IMR-90 (cell line): Measurements from ENCODE around the gene TBC1D22A. TPM values are rescaled to one million over a fixed set of nuclear protein-coding genes. Genes with fewer than 3 reads are reported as not detected.

ENCODE experiments used
- ATAC-seq: fragments of 200-7000 bp; cut with Tn5 transposase; 2 replicates; pipeline ENCODE4 v1.9.1; 2020; ENCODE audit warnings: low read depth, mild to moderate bottlenecking, moderate library complexity
- BruUV-seq: library from RNA; stranded (reverse); fragments of 400-500 nt; replicated peaks from 2 replicates; lab custom pipeline; 2021; lab: Mats Ljungman, UMichigan
- CTCF ChIA-PET: fragments of 300-600 bp; formaldehyde crosslinking; extraction: SDS; loops from one replicate; lab custom pipeline; 2021; ENCODE audit warnings: antibody characterized with exemption; lab: Yijun Ruan, JAX
- POLR2A ChIA-PET: fragments of 300-600 bp; sonication (Branson Sonifier 250); formaldehyde crosslinking; loops from one replicate; lab custom pipeline; 2022; ENCODE audit warnings: antibody characterized with exemption; ENCODE audit not compliant: unreplicated experiment; lab: Charles Lee
- DNase-seq: peaks from one replicate; pipeline ENCODE4 v3.0.0; 2013
- H2AFZ ChIP-seq: replicated peaks from 2 replicates; pipeline ENCODE3; 2013; ENCODE audit warnings: low read length, mild to moderate bottlenecking; ENCODE audit not compliant: poor library complexity
- H2AK5ac ChIP-seq: 2 replicates; pipeline ENCODE4 v1.6.1; 2013; ENCODE audit warnings: low read depth, low read length, inconsistent platforms
- H2AK9ac ChIP-seq: replicated peaks from 2 replicates; pipeline ENCODE3; 2013; ENCODE audit warnings: mild to moderate bottlenecking, low read depth, low read length, moderate library complexity; ENCODE audit not compliant: poor library complexity
- H2BK120ac ChIP-seq: 2 replicates; pipeline ENCODE4 v1.6.1; 2013; ENCODE audit warnings: low read depth, low read length, inconsistent platforms
- H2BK15ac ChIP-seq: 3 replicates; pipeline ENCODE4 v1.6.1; 2013; ENCODE audit warnings: low read depth, low read length, inconsistent platforms
- H2BK20ac ChIP-seq: 2 replicates; pipeline ENCODE4 v1.6.1; 2013; ENCODE audit warnings: low read depth, mild to moderate bottlenecking, inconsistent platforms, low read length, moderate library complexity
- H2BK5ac ChIP-seq: 2 replicates; pipeline ENCODE4 v1.6.1; 2013; ENCODE audit warnings: mild to moderate bottlenecking, low read depth, low read length, inconsistent platforms; ENCODE audit not compliant: poor library complexity, severe bottlenecking
- H3K14ac ChIP-seq: replicated peaks from 2 replicates; pipeline ENCODE4 v1.6.1; 2013; ENCODE audit warnings: low read depth, low read length, inconsistent platforms
- H3K18ac ChIP-seq: 2 replicates; pipeline ENCODE4 v1.6.1; 2013; ENCODE audit warnings: low read depth, low read length, control low read depth
- H3K23ac ChIP-seq: 2 replicates; pipeline ENCODE4 v1.6.1; 2013; ENCODE audit warnings: low read depth, low read length, inconsistent platforms
- H3K27ac ChIP-seq: 2 replicates; pipeline ENCODE4 v1.5.1; 2013; ENCODE audit warnings: mild to moderate bottlenecking, control low read depth, low read length; ENCODE audit not compliant: insufficient read depth
- H3K27me3 ChIP-seq: 2 replicates; pipeline ENCODE4 v1.6.1; 2013; ENCODE audit warnings: low read length; ENCODE audit not compliant: control insufficient read depth, insufficient read depth
- H3K36me3 ChIP-seq: 2 replicates; pipeline ENCODE4 v1.6.1; 2013; ENCODE audit warnings: low read length, mixed read lengths; ENCODE audit not compliant: control insufficient read depth, insufficient read depth
- H3K4ac ChIP-seq: 2 replicates; pipeline ENCODE4 v1.6.1; 2013; ENCODE audit warnings: low read depth, low read length, inconsistent platforms
- H3K4me1 ChIP-seq: 2 replicates; pipeline ENCODE4 v1.6.1; 2013; ENCODE audit warnings: low read length, mixed read lengths; ENCODE audit not compliant: control insufficient read depth, insufficient read depth
- H3K4me2 ChIP-seq: 2 replicates; pipeline ENCODE4 v1.6.1; 2013; ENCODE audit warnings: low read depth, mild to moderate bottlenecking, control low read depth, low read length, moderate library complexity
- H3K4me3 ChIP-seq: 2 replicates; pipeline ENCODE4 v1.5.1; 2013; ENCODE audit warnings: low read depth, mild to moderate bottlenecking, control low read depth, low read length, moderate library complexity; ENCODE audit not compliant: insufficient read depth
- H3K56ac ChIP-seq: 2 replicates; pipeline ENCODE4 v1.6.1; 2013; ENCODE audit warnings: low read length, inconsistent platforms; ENCODE audit not compliant: insufficient read depth; ENCODE audit errors: extremely low read depth
- H3K79me1 ChIP-seq, 2 experiments: 2 replicates each; pipeline ENCODE4 v1.6.1; 2013; ENCODE audit warnings: low read length in 2 of 2, inconsistent platforms in 1 of 2, low read depth in 1 of 2
- H3K9ac ChIP-seq: 2 replicates; pipeline ENCODE4 v1.6.1; 2013; ENCODE audit warnings: low read depth, low read length, control low read depth
- H3K9me1 ChIP-seq: 2 replicates; pipeline ENCODE4 v1.6.1; 2013; ENCODE audit warnings: low read length, inconsistent platforms; ENCODE audit not compliant: insufficient read depth
- H3K9me3 ChIP-seq: 2 replicates; pipeline ENCODE4 v1.6.1; 2013; ENCODE audit warnings: low read length; ENCODE audit not compliant: control insufficient read depth, insufficient read depth
- H4K20me1 ChIP-seq: 2 replicates; pipeline ENCODE4 v1.6.1; 2013; ENCODE audit warnings: low read length, inconsistent platforms; ENCODE audit not compliant: insufficient read depth
- H4K5ac ChIP-seq: 2 replicates; pipeline ENCODE4 v1.6.1; 2013; ENCODE audit warnings: mild to moderate bottlenecking, low read depth, low read length, control low read depth
- H4K8ac ChIP-seq, 2 experiments: 2 replicates each; pipeline ENCODE4 v1.6.1; 2013; ENCODE audit warnings: low read depth in 2 of 2, low read length in 2 of 2, control low read depth in 1 of 2, inconsistent platforms in 1 of 2
- H4K91ac ChIP-seq: 2 replicates; pipeline ENCODE4 v1.6.1; 2013; ENCODE audit warnings: low read depth, low read length, inconsistent platforms; ENCODE audit not compliant: insufficient read depth
- CEBPB ChIP-seq: IDR thresholded peaks from 2 replicates; pipeline ENCODE4 v1.6.1; 2012; ENCODE audit warnings: low read depth, low read length, improper control_type of control experiment
- CHD1 ChIP-seq: IDR thresholded peaks from 2 replicates; pipeline ENCODE4 v1.6.1; 2012; ENCODE audit warnings: low read depth, low read length, improper control_type of control experiment
- CTCF ChIP-seq: conservative IDR thresholded peaks from 2 replicates; pipeline ENCODE4 v1.5.1; 2012; ENCODE audit warnings: mild to moderate bottlenecking, low read depth, low read length, improper control_type of control experiment
- FOS ChIP-seq: fragments of 150-350 bp; IDR thresholded peaks from 2 replicates; pipeline ENCODE4 v1.6.1; 2016; ENCODE audit warnings: low read depth, low read length
- MAFK ChIP-seq: IDR thresholded peaks from 2 replicates; pipeline ENCODE4 v1.6.1; 2012; ENCODE audit warnings: low read depth, low read length, improper control_type of control experiment
- MAZ ChIP-seq: IDR thresholded peaks from 2 replicates; pipeline ENCODE4 v1.6.1; 2012; ENCODE audit warnings: low read depth, mild to moderate bottlenecking, low read length, improper control_type of control experiment, moderate library complexity, borderline replicate concordance
- NFE2L2 ChIP-seq: fragments of 150-350 bp; IDR thresholded peaks from 2 replicates; pipeline ENCODE4 v1.6.1; 2016; ENCODE audit warnings: low read depth, mild to moderate bottlenecking, low read length
- POLR2A ChIP-seq: IDR thresholded peaks from 2 replicates; pipeline ENCODE4 v1.6.1; 2012; ENCODE audit warnings: mild to moderate bottlenecking, low read depth, low read length
- RAD21 ChIP-seq: IDR thresholded peaks from 2 replicates; pipeline ENCODE4 v1.6.1; 2012; ENCODE audit warnings: low read length, improper control_type of control experiment
- RFX5 ChIP-seq: IDR thresholded peaks from 2 replicates; pipeline ENCODE4 v1.8.0; 2012; ENCODE audit warnings: low read depth, mild to moderate bottlenecking, low read length, moderate library complexity
- SMC3 ChIP-seq: fragments of 150-350 bp; IDR thresholded peaks from 2 replicates; pipeline ENCODE4 v1.6.1; 2016; ENCODE audit warnings: low read depth, mild to moderate bottlenecking, antibody characterized with exemption, low read length, moderate library complexity
- USF2 ChIP-seq: fragments of 150-350 bp; IDR thresholded peaks from 2 replicates; pipeline ENCODE4 v1.6.1; 2017; ENCODE audit warnings: mild to moderate bottlenecking, antibody characterized with exemption, low read length, low read depth
- WGBS, 2 experiments: methylation state at CpG; one replicate each; pipeline versions ENCODE4 v1.1.5 to v1.1.7; 2013; ENCODE audit warnings: missing lambda C conversion rate in 2 of 2; ENCODE audit not compliant: insufficient read length in 1 of 2; ENCODE audit errors: extremely low coverage in 2 of 2; 5-methylcytosine and 5-hydroxymethylcytosine counted together
- dilution Hi-C: fragments of 300-500 bp; cut with HindIII; formaldehyde crosslinking; loops from one replicate; pipeline ENCODE4 v1.14.3; 2018; ENCODE audit warnings: low sequenced_read_pairs; ENCODE audit not compliant: unreplicated experiment
- in situ Hi-C: fragments of 300-500 bp; cut with MboI; formaldehyde crosslinking; loops from 3 replicates; pipeline ENCODE4 v1.14.3; 2019; ENCODE audit warnings: low sequenced_read_pairs, inconsistent platforms, mixed read lengths
- intact Hi-C: fragments of 100-400 bp; cut with micrococcal nuclease; formaldehyde crosslinking; loops from 2 replicates; pipeline ENCODE4 v1.10.0; 2022
- polyA plus RNA-seq, 3 experiments: library from polyadenylated mRNA; depleted of rRNA; stranded (reverse); fragments of >200 nt; gene quantifications; 2 replicates each; pipeline ENCODE4 v1.2.3, GENCODE V29; 2012; ENCODE audit warnings: low replicate concordance in 1 of 3
- total RNA-seq: library from RNA; depleted of rRNA; stranded (reverse); fragments of >200 nt; gene quantifications from 2 replicates; pipeline ENCODE4 v1.2.3, GENCODE V29; 2012
- TF ChIP-seq, protein P1 (sequence below): fragments of 150-350 bp; IDR thresholded peaks from 2 replicates; pipeline ENCODE4 v1.6.1; 2016; ENCODE audit warnings: low read depth, mild to moderate bottlenecking, low read length, moderate library complexity, borderline replicate concordance

The TBC1D22A gene
- total and polyA plus RNA-seq, 2 of the 4 experiments (the other 2 are of a cell fraction) = 9.0 to 16.7 TPM

- TF ChIP-seq RFX5 (no peak), MAFK (no peak)
These were observed 412.9 kb downstream of the TBC1D22A start (continued) for GRCh38 chr22:47175151-47176025.

GRCh38 chr22:47176026-47176389 lies 413.6 kb downstream of the TBC1D22A start:
- Histone ChIP-seq H3K27me3 (no peaks in the 10 kb centered on the region), H3K23ac (no peak overlapping the region), H3K27ac (no peak overlapping the region), H3K36me3 (no peaks in the 10 kb centered on the region), H4K91ac (no peak overlapping the region), H4K20me1 (no peaks in the 10 kb centered on the region), H4K5ac (no peak overlapping the region), H2BK20ac (no peak overlapping the region), H3K79me1 (no peaks in the 10 kb centered on the region; a peak in 2 of 4 replicates), H2BK120ac (no peak overlapping the region), H3K4me1 (peaks cover 10% of the 10 kb centered on the region), H3K4me2 (no peak overlapping the region), H2AK5ac (no peak overlapping the region), H3K9me1 (peaks cover 5% of the 10 kb centered on the region; the same call in 1 of the 2 replicates), H3K18ac (no peak overlapping the region), H3K4me3 (no peak overlapping the region), H2BK15ac (no peak overlapping the region), H3K4ac (no peak overlapping the region), H3K9me3 (no peaks in the 10 kb centered on the region), H3K14ac (no peak overlapping the region), H2AFZ (no peak overlapping the region), H2BK5ac (no peak overlapping the region), H3K9ac (no peak overlapping the region), H3K56ac (no peak overlapping the region), H2AK9ac (peak overlapping the region; percentile 65), H4K8ac (no peak overlapping the region)
- no TSS peak for BruUV-seq
- intact Hi-C loops (no loop called here), in situ Hi-C loops (no loop called here), dilution Hi-C loops (no loop called here)
- POLR2A ChIA-PET = no interaction called here
- 90% methylated on average over 3 of the region's 9 CpGs; no CpG with 5 or more reads in 1 of the 2 experiments for WGBS, 2 experiments
- CTCF ChIA-PET = no interaction called here
- ATAC-seq (no peak), DNase-seq (no peak)
- TF ChIP-seq RFX5 (no peak), NFE2L2 (no peak), CEBPB (no peak), SMC3 (no peak), CTCF (no peak), POLR2A (no peak), USF2 (no peak), RAD21 (no peak), MAZ (no peak), CHD1 (no peak), MAFK (no peak), FOS (no peak)
- TF ChIP-seq, protein P1, sequence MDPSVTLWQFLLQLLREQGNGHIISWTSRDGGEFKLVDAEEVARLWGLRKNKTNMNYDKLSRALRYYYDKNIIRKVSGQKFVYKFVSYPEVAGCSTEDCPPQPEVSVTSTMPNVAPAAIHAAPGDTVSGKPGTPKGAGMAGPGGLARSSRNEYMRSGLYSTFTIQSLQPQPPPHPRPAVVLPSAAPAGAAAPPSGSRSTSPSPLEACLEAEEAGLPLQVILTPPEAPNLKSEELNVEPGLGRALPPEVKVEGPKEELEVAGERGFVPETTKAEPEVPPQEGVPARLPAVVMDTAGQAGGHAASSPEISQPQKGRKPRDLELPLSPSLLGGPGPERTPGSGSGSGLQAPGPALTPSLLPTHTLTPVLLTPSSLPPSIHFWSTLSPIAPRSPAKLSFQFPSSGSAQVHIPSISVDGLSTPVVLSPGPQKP = no peak
